GM12892 (cell line): Measurements from ENCODE around the gene NKX1-1.

Experiments used
- DNase-seq: peaks from one replicate; pipeline ENCODE4 v3.0.0; 2011; ENCODE audit not compliant: insufficient read length
- FAIRE-seq: peaks from 2 replicates; lab custom pipeline; 2011; peaks lifted over from hg19 to GRCh38; lab: Jason Lieb, UNC
- POLR2A ChIP-seq: IDR thresholded peaks from 2 replicates; pipeline ENCODE4 v1.6.1; 2011; ENCODE audit warnings: low read depth, low read length, control low read depth
- POLR2AphosphoS5 ChIP-seq: IDR thresholded peaks from 2 replicates; pipeline ENCODE4 v1.6.1; 2011; ENCODE audit warnings: low read depth, low read length, control low read depth
- TAF1 ChIP-seq: IDR thresholded peaks from 2 replicates; pipeline ENCODE4 v1.6.1; 2011; ENCODE audit warnings: low read depth, mild to moderate bottlenecking, control low read depth, low read length, borderline replicate concordance

Gene NKX1-1

GRCh38 chr4:1357356-1358248 is 48.6 kb downstream of the NKX1-1 start:
- TF ChIP-seq TAF1 (no peak), POLR2A (no peak), POLR2AphosphoS5 (no peak)
- FAIRE-seq, result no peak
- DNase-seq, result no peak

GRCh38 chr4:1356181-1356998 is 49.9 kb downstream of the NKX1-1 start:
- TF ChIP-seq POLR2AphosphoS5, result no peak
- TF ChIP-seq TAF1, result no peak
- TF ChIP-seq POLR2A, result no peak
- FAIRE-seq (no peak), DNase-seq (peak; percentile 61)

- DNase-seq (no peak), FAIRE-seq (no peak)
- TF ChIP-seq POLR2AphosphoS5 (no peak), TAF1 (no peak)
Measured at GRCh38 chr4:1355378-1355777, 50.9 kb downstream of the NKX1-1 start.

GRCh38 chr4:1354983-1355275 is 51.3 kb downstream of the NKX1-1 start:
- no peak for TF ChIP-seq TAF1
- TF ChIP-seq POLR2AphosphoS5, result no peak
- no peak for TF ChIP-seq POLR2A

GRCh38 chr4:1354136-1354982 is 51.9 kb downstream of the NKX1-1 start:
- no peak for DNase-seq
- no peak for TF ChIP-seq TAF1
- no peak for TF ChIP-seq POLR2A
- no peak for TF ChIP-seq POLR2AphosphoS5

More at GRCh38 chr4:1354983-1355275, 51.3 kb downstream of the NKX1-1 start:
- no peak for DNase-seq
- no peak for FAIRE-seq

GRCh38 chr4:1353186-1354055 is 52.8 kb downstream of the NKX1-1 start:
- TF ChIP-seq TAF1 (no peak), POLR2AphosphoS5 (no peak), POLR2A (no peak)
- no peak for FAIRE-seq
- DNase-seq, result no peak

More at GRCh38 chr4:1354136-1354982, 51.9 kb downstream of the NKX1-1 start:
- no peak for FAIRE-seq
